HFF-Myc (cell line): ENCODE data around the gene GSTO1.
"Not testable (repeated sequence)": the region's sequence is repeated elsewhere in the genome, so short reads cannot be mapped to it uniquely, and the experiment has no call there.

ENCODE experiments used
- DNase-seq: peaks from one replicate; pipeline ENCODE4 v3.0.0-alpha.2; 2011; ENCODE audit warnings: low read depth; ENCODE audit errors: extremely low read depth
- H3K4me3 ChIP-seq: replicated peaks from 2 replicates; pipeline ENCODE4 v1.5.1; 2011; ENCODE audit warnings: low read depth, mild to moderate bottlenecking, control low read depth, low read length
- CTCF ChIP-seq: IDR thresholded peaks from 2 replicates; pipeline ENCODE4 v1.5.1; 2012; ENCODE audit warnings: mild to moderate bottlenecking, low read depth, low read length, control low read depth; ENCODE audit errors: missing control alignments

The GSTO1 gene

GRCh38 chr10:104242545-104242944 lies 12.1 kb upstream of the GSTO1 start:
- H3K4me3 ChIP-seq = no peak overlapping the region
- no peak for DNase-seq
- TF ChIP-seq CTCF = no peak

GRCh38 chr10:104243009-104243408 lies 11.7 kb upstream of the GSTO1 start:
- DNase-seq, H3K4me3 ChIP-seq: not testable (repeated sequence)

- H3K4me3 ChIP-seq = no peak overlapping the region
- no peak for TF ChIP-seq CTCF
- DNase-seq = no peak
Measured at GRCh38 chr10:104243512-104243911, 11.2 kb upstream of the GSTO1 start.

GRCh38 chr10:104245066-104245632 lies 9.5 kb upstream of the GSTO1 start:
- no peak overlapping the region for H3K4me3 ChIP-seq
- no peak for TF ChIP-seq CTCF
- no peak for DNase-seq

GRCh38 chr10:104246976-104247375 lies 7.7 kb upstream of the GSTO1 start:
- no peak for DNase-seq
- no peak for TF ChIP-seq CTCF
- no peak overlapping the region for H3K4me3 ChIP-seq

- no peak overlapping the region for H3K4me3 ChIP-seq
- TF ChIP-seq CTCF = no peak
- DNase-seq = no peak
Measured at GRCh38 chr10:104247513-104248146, 7.1 kb upstream of the GSTO1 start.

GRCh38 chr10:104248931-104249330 lies 5.8 kb upstream of the GSTO1 start:
- DNase-seq, H3K4me3 ChIP-seq: not testable (repeated sequence)

- no peak for DNase-seq
- TF ChIP-seq CTCF = no peak
- no peak overlapping the region for H3K4me3 ChIP-seq
Measured at GRCh38 chr10:104250371-104250770, 4.3 kb upstream of the GSTO1 start.
